ENCODE results near the gene MACF1. TPM values are rescaled to one million over a fixed set of nuclear protein-coding genes. Genes with fewer than 3 reads are reported as not detected.
A peak's percentile ranks its signal among the peaks of the same experiment; 100 is the strongest.

Gene MACF1
- total RNA-seq, 1 donor from 2014 or later: 653 TPM

GRCh38 chr1:39266269-39266668 lies 61.8 kb downstream of the MACF1 start:
- DNase-seq: peak; percentile 21

DNA sequence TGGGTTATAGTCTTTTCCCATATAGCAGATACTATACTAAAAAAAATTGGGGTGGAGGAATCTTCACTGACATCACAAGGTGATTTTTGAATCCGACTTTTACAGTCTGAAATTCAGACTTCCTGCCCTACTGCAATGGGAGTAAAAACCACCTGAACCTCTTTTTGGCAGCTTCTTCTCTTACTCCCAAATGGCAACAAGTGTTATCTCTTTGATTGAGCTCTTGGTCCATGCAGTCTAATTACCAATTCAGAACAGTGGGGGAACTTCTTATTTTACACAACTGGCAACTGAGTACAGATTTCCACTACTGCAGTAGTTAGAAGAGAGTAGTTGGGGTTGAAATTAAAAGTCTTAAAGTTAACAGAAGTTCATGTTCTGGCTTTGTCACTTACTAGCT lies 62.3 kb downstream of the MACF1 start:
- no peak for DNase-seq

GRCh38 chr1:39268112-39268581 lies 63.7 kb downstream of the MACF1 start:
- DNase-seq: peak; percentile 76

DNA sequence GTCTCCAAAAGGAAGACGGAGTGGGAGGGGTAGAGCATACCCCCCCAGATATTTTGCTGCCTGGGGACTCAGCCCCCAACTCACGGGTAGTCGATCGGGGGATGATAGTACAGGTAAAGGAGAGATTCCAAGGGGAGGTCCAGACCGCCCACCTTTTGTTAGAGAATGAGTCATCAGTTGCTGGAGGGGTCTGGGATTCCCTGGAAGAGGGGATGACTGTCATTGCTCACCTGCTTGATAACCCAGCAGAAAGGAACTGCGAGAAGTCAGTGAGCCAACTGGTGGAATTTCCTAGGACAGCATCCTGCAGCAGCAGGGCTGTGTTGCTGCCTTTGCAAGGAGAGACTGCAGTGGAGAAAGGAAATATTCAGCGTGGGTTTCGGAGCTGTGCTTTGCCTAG lies 64.4 kb downstream of the MACF1 start:
- no peak for DNase-seq

DNA sequence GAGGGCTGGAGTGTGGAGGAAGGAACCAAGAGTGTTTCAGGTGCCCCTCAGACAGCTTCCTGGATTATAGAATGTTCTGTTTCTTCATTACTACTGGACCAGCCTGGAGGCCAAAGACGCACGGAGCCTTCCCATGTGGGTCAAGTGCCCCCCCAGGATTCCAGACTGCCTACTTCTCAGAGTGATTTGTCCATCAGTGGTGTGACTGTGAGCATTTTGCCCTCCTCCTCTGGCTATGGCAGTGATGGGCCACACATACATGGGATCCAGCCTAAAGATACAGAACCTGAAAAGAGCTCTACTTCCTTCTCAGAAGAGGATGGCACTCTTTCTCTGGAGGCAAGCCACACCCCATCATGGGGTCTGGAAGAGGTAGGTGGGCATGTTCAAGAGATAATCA lies 64.9 kb downstream of the MACF1 start:
- no peak for DNase-seq

DNA sequence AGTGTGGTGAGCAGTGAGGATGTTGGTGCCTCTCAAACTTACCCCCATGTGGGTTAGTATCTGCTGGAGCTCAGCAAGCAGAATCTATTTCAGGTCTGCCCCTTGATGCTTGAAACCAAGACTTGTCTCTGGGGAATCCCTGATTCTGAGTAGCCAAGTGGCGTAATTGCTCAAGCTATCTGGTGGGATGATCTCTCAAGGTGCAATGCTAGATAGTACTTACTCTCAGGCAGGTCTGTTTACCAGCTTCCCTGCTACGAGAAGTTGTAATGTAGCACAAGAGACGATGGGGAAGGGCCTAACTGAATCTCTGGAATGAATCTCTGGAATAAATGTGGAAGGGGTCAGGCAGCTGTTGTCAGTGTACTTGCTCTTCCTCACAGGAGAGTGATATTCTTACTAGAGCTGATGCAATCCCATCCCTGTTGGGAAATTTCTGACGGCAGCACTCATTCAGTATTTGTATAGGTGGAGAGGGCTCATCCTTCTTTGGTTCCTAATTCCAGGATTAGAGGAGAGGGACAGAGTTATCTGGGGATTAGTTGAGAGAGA lies 65.4 kb downstream of the MACF1 start:
- DNase-seq: no peak

DNA sequence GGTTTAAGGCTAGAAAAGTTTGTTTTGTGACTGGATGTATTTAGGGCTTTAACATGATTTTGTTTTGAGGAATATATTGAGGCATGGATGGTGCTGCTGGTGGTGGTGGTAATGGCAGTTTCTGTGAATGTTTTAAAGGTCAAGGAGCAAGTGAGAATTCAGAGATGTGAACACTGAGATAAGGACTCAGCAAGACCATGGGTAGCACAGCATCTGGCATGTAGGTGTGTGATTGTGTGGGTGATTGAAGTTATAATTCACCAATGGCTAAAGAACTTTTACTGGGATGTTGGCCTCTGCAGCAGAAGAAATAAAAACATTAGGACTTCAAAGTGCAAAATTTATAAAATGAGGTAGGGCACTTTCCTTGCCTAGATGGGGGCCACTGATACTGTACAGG lies 65.9 kb downstream of the MACF1 start:
- no peak for DNase-seq

GRCh38 chr1:39272027-39272797 lies 67.7 kb downstream of the MACF1 start:
- DNase-seq: peak; percentile 76

DNA sequence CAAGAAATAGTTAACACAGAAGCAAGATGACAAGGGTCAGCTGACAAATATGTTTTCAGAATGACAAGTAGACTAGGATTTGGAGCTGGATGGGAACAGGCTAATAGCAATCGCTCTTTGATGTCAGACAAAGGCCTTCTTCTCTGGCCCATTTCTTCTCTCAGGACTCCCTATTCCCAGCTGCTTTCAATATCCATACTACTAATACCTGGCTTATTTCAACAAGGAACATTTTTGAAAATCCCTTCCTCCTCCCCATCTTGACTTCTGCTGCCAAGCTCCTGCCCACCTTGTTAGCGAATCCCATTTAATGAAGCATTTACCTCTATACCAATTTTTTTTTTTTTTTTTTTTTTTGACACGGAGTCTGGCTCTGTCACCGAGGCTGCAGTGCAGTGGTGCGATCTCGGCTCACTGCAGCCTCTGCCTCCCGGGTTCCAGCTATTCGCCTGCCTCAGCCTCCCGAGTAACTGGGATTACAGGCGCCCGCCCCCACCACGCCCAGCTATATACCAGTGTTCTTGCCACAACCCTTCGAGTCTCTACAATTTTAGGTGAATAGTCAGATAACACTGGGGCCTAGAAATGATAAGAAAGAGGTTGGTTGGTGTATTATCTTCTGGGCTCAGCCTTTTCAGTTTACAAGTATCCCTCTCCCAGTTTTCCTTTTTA lies 68.4 kb downstream of the MACF1 start:
- no peak for DNase-seq

- no peak for DNase-seq
These were observed 71.5 kb downstream of the MACF1 start for GRCh38 chr1:39275836-39276507.

DNA sequence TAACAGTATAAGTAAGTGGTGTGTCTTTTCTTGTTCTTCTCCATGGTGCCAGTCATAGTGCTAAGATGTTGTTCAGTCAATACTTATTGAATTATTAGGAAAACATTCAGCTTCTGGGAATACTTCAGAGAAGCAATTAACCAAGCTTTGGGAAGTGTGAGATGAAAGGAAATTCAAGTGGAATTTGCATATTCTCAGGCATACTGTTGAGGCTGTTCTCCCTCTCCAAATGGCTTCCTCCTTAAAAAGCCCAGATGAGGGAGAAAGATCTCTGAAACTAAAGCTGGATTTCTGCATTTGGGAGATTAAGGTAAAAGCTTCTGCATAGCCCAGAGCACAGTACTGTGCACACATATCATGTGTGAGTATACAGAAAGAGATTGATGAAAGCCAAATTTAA lies 73.4 kb downstream of the MACF1 start:
- DNase-seq: no peak

- DNase-seq: peak; percentile 34
These were observed 78.2 kb downstream of the MACF1 start for GRCh38 chr1:39282537-39283216.

GRCh38 chr1:39283858-39284257 lies 79.4 kb downstream of the MACF1 start:
- no peak for DNase-seq

DNA sequence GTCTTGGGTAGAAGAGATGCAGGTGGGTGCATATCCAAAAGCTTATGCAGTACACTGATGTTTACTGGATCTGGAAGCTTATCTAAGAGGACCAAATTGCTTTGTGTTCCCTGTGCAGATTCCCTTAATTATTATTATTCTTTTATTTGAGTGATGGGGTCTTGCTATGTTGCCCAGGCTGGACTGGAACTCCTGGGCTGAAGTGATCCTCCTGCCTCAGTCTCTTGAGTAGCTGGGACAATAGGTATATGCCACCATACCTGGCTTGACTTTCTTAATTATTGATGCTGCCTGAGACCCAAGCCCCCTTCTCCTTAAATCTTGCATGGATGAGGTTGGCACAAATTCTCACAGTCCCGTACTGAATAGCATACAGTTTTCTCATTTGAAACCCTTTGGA lies 83.0 kb downstream of the MACF1 start:
- DNase-seq: no peak

- no peak for DNase-seq
These were observed 84.4 kb downstream of the MACF1 start for GRCh38 chr1:39288735-39289465.

DNA sequence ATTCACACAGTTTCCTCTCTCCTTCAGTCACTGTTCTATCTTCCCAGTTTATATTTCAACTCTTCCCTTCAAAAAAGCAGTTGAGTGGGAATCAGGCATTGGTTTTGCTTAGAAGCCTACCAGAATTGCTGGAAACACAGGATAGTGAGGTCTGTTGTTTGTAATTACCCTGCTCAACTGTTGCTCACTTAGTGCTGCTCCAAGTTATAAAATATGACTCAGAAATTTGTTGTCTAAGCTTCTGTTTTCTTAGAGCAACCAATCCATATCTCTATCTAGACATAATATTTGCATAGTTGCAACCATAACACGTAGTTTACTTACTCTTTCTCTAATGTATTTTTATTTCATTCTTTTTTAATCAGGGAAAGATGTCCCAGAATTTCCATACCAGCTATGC lies 87.9 kb downstream of the MACF1 start:
- DNase-seq: no peak

- no peak for DNase-seq
These were observed 89.0 kb downstream of the MACF1 start for GRCh38 chr1:39293375-39294070.

DNA sequence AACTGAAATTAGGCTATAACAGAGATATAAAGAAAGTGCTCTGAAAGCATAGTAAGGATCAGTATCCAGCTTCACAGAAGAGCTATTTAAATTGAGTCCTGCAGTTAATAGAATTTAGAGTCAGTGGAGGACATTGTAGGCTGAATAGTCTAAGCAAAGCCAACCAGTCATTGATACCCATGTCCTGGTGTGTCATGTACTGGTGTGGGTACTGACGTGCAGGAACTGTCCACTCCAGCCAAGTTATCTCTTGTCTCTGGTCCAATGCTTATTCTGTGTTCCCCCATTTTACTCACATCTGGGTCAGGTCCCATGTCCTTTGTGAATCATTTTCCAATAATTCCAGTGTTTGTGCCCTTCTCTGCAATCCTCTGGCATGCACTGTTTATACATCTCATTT lies 90.0 kb downstream of the MACF1 start:
- no peak for DNase-seq

- DNase-seq: no peak
These were observed 91.4 kb downstream of the MACF1 start for GRCh38 chr1:39295901-39296300.

DNA sequence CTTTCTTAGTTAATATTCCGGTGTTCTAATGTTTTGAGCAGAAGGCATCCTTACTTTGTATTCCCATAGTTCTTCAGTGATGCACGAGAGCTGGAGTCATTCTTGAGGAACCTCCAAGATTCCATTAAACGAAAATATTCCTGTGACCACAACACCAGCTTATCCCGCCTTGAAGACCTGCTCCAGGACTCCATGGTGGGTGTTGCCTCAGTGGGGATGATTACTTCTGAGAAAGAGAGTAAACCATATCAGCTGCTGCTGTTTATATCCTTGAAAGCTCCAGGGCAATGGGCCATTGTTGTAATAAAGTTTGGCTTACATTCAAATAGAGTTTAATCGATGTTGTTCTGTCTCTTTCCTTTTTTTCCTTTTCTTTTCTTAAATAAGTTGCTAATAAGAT lies 93.1 kb downstream of the MACF1 start:
- no peak for DNase-seq

DNA sequence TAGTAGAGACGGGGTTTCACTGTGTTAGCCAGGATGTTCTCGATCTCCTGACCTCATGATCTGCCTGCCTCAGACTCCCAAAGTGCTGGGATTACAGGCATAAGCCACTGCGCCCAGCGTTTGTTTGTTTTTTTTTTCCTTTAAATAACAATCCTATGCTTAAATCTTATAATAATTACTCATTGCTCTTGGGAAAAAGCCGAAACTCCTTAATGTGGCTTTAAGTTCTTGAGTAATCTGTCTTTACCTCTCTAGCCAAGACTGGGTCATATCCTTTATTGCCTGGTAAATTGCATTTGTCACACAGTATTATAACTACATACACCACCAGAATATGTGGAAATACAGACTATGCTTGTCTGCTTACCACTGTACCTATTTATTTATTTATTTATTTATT lies 97.1 kb downstream of the MACF1 start:
- no peak for DNase-seq
